ENCODE data around the gene CTBP2.

- TF ChIP-seq CTCF (IDR thresholded peaks at IDR 0.05) (no peak), POLR2A (IDR thresholded peaks at IDR 0.05) (no peak)
These were observed 35.5 kb downstream of the CTBP2 start for GRCh38 chr10:125124907-125125306.

Measured in thyroid gland (tissue), 4 donors.